Fibroblast of the aortic adventitia (primary cell): Measurements from ENCODE around the gene MMP15. TPM values are rescaled to one million over a fixed set of nuclear protein-coding genes. Genes with fewer than 3 reads are reported as not detected.
"Not testable (repeated sequence)": the region's sequence is repeated elsewhere in the genome, so short reads cannot be mapped to it uniquely, and the experiment has no call there.

Experiments
- DNase-seq: peaks from one replicate; pipeline ENCODE4 v3.0.0-alpha.2; 2010; ENCODE audit warnings: low read depth
- H3K4me3 ChIP-seq: 2 replicates; pipeline ENCODE4 v1.5.1; 2011; ENCODE audit warnings: low read depth, mild to moderate bottlenecking, control low read depth, low read length, moderate library complexity
- CTCF ChIP-seq: IDR thresholded peaks from 2 replicates; pipeline ENCODE4 v1.5.1; 2011; ENCODE audit warnings: mild to moderate bottlenecking, low read length, control low read depth, inconsistent platforms; ENCODE audit not compliant: insufficient read depth
- total RNA-seq: library from RNA; depleted of rRNA; stranded (reverse); fragments of >200 nt; gene quantifications from 2 replicates; pipeline ENCODE4 v1.2.3, GENCODE V29; 2012; ENCODE audit warnings: low replicate concordance

The MMP15 gene
- total RNA-seq, 1 donor = 2.4 TPM

GRCh38 chr16:58057121-58057520 is 31.6 kb downstream of the MMP15 start:
- TF ChIP-seq CTCF = no peak
- DNase-seq = no peak
- no peak overlapping the region for H3K4me3 ChIP-seq

- DNase-seq = no peak
- TF ChIP-seq CTCF = no peak
- H3K4me3 ChIP-seq = no peak overlapping the region
Measured at GRCh38 chr16:58057784-58058183, 32.2 kb downstream of the MMP15 start.

- no peak overlapping the region for H3K4me3 ChIP-seq
- no peak for DNase-seq
- TF ChIP-seq CTCF = no peak
Measured at GRCh38 chr16:58062821-58063220, 37.3 kb downstream of the MMP15 start.

- TF ChIP-seq CTCF = no peak
- DNase-seq = no peak
- H3K4me3 ChIP-seq = no peak overlapping the region
Measured at GRCh38 chr16:58063377-58064076, 38.0 kb downstream of the MMP15 start.

- TF ChIP-seq CTCF = no peak
- H3K4me3 ChIP-seq = no peak overlapping the region
- no peak for DNase-seq
Measured at GRCh38 chr16:58070585-58070984, 45.0 kb downstream of the MMP15 start.

- H3K4me3 ChIP-seq, DNase-seq: not testable (repeated sequence)
Measured at GRCh38 chr16:58072134-58072533, 46.6 kb downstream of the MMP15 start.

GRCh38 chr16:58073086-58073485 is 47.5 kb downstream of the MMP15 start:
- not testable (repeated sequence) for DNase-seq

GRCh38 chr16:58074657-58075056 is 49.1 kb downstream of the MMP15 start:
- no peak for TF ChIP-seq CTCF
- H3K4me3 ChIP-seq = no peak overlapping the region
- no peak for DNase-seq

More at GRCh38 chr16:58073086-58073485, 47.5 kb downstream of the MMP15 start:
- H3K4me3 ChIP-seq = not testable (repeated sequence)
